ENCODE results near the gene CTU1.

The CTU1 gene

DNA sequence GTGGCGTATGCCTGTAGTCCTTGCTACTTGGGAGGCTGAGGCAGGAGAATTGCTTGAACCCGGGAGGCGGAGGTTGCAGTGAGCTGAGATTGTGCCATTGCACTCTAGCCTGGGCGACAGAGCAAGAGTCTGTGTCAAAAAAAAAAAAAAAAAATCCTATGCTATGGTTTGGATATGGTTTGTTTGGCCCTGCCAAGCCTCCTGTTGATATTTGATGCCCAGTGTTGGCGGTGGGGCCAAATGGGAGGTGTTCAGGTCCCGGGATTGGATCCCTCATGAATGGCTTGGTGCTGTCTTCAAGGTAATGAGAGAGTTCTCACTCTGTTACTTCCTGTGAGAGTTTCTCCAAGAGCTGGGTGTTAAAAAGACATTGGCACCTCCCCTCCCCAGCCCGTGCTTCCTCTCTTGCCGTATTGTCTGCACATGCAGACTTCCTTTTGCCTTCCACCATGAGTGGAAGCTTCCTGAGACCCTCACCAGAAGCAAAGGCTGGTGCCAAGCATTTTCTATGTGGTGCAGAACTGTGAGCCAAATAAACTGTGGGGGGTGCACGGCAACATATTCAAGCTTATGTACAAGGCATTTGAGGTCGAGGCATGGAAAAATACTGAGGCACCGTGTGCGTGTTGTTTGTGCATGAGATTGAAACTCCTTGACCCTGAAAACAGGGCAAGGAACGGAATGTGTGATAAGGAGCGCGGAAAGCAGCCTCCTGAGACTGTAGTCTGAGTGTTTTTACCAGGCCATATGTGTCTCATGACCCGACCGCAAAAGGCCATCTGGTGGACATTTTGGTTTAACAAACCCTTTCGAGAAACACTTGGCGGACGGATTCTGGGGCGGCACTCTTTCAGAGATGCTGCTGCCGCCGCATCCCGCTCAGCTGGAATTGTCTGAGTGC, 23.8 kb upstream of the CTU1 start:
- no peaks in the 10 kb centered on the region for H3K36me3 ChIP-seq (replicated peaks; ENCODE audit: low read depth, low read length)
- no peaks in the 10 kb centered on the region for H4K20me1 ChIP-seq (ENCODE audit: insufficient read depth, low read length)
- peaks cover 24% of the 10 kb centered on the region for H3K4me1 ChIP-seq (ENCODE audit: low read length)
- H3K9me3 ChIP-seq (ENCODE audit: insufficient read depth, low read length) = no peaks in the 10 kb centered on the region; the same call in 1 of the 2 replicates
- H3K9ac ChIP-seq (ENCODE audit: low read length) = no peak overlapping the region
- peak overlapping the region; percentile 50 for H3K4me3 ChIP-seq (ENCODE audit: low read length)
- TF ChIP-seq, protein P1, sequence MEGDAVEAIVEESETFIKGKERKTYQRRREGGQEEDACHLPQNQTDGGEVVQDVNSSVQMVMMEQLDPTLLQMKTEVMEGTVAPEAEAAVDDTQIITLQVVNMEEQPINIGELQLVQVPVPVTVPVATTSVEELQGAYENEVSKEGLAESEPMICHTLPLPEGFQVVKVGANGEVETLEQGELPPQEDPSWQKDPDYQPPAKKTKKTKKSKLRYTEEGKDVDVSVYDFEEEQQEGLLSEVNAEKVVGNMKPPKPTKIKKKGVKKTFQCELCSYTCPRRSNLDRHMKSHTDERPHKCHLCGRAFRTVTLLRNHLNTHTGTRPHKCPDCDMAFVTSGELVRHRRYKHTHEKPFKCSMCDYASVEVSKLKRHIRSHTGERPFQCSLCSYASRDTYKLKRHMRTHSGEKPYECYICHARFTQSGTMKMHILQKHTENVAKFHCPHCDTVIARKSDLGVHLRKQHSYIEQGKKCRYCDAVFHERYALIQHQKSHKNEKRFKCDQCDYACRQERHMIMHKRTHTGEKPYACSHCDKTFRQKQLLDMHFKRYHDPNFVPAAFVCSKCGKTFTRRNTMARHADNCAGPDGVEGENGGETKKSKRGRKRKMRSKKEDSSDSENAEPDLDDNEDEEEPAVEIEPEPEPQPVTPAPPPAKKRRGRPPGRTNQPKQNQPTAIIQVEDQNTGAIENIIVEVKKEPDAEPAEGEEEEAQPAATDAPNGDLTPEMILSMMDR (IDR thresholded peaks at IDR 0.05; ENCODE audit: low read depth, low read length) = peak; percentile 13; the same call in 1 of the 2 replicates
- TF ChIP-seq EZH2phosphoT487 (IDR thresholded peaks at IDR 0.05; ENCODE audit: low read depth) = no peak
- H3K27ac ChIP-seq (ENCODE audit: low read length) = no peak overlapping the region
- peak overlapping the region; percentile 51 for H3K4me2 ChIP-seq (ENCODE audit: low read length)
- H3K27me3 ChIP-seq (ENCODE audit: low read depth, low read length) = peaks cover 24% of the 10 kb centered on the region
- H3K79me2 ChIP-seq (ENCODE audit: low read length) = no peaks in the 10 kb centered on the region
- H2AFZ ChIP-seq (ENCODE audit: low read depth, low read length) = peak overlapping the region; percentile 61; the same call in 1 of the 2 replicates

DNA sequence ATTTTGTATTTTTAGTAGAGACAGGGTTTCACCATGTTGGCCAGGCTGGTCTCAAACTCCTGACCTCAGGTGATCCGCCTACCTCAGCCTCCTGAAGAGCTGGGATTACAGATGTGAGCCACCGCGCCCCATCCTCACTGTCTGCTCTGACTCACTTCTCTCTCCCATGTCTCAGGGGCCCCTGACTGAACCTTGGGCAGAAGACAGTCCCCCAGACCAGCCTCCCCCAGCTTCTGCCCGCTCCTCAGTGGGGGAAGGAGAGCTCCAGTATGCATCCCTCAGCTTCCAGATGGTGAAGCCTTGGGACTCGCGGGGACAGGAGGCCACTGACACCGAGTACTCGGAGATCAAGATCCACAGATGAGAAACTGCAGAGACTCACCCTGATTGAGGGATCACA, 21.5 kb upstream of the CTU1 start:
- no peak overlapping the region for H3K27ac ChIP-seq (ENCODE audit: low read length)
- H4K20me1 ChIP-seq (ENCODE audit: insufficient read depth, low read length) = no peaks in the 10 kb centered on the region
- H3K9ac ChIP-seq (ENCODE audit: low read length) = no peak overlapping the region
- no peak overlapping the region for H3K4me3 ChIP-seq (ENCODE audit: low read length)
- peaks cover 8% of the 10 kb centered on the region for H3K4me1 ChIP-seq (ENCODE audit: low read length)
- no peak overlapping the region for H2AFZ ChIP-seq (ENCODE audit: low read depth, low read length)
- H3K79me2 ChIP-seq (ENCODE audit: low read length) = no peaks in the 10 kb centered on the region
- no peaks in the 10 kb centered on the region for H3K9me3 ChIP-seq (ENCODE audit: insufficient read depth, low read length)
- H3K4me2 ChIP-seq (ENCODE audit: low read length) = no peak overlapping the region
- TF ChIP-seq, protein P1 (IDR thresholded peaks at IDR 0.05; ENCODE audit: low read depth, low read length) = no peak
- no peak for TF ChIP-seq EZH2phosphoT487 (IDR thresholded peaks at IDR 0.05; ENCODE audit: low read depth)
- no peaks in the 10 kb centered on the region for H3K36me3 ChIP-seq (replicated peaks; ENCODE audit: low read depth, low read length)
- H3K27me3 ChIP-seq (ENCODE audit: low read depth, low read length) = peaks cover 22% of the 10 kb centered on the region

DNA sequence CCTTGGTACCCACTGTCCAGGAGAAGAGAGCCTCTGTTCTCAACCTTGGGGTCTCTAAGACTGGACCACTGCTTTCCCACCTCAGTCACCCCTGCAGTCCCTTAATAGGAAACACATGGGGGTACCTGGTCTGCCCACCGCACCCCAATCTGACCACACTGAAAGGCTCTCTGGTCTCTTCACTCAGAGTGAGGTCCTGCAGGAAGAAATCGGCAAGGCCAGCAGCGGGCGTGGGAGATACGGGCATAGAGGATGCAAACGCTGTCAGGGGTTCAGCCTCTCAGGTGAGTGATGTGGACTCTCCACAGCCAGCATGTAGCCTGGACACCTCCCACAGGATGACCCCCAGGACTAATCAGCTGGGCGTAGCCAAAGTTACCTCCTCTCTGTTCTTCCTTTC, 20.0 kb upstream of the CTU1 start:
- no peak overlapping the region for H3K4me3 ChIP-seq (ENCODE audit: low read length)
- peaks cover 8% of the 10 kb centered on the region for H3K4me1 ChIP-seq (ENCODE audit: low read length)
- peaks cover 22% of the 10 kb centered on the region for H3K27me3 ChIP-seq (ENCODE audit: low read depth, low read length)
- no peak overlapping the region for H3K9ac ChIP-seq (ENCODE audit: low read length)
- H3K36me3 ChIP-seq (replicated peaks; ENCODE audit: low read depth, low read length) = no peaks in the 10 kb centered on the region
- no peak for TF ChIP-seq EZH2phosphoT487 (IDR thresholded peaks at IDR 0.05; ENCODE audit: low read depth)
- TF ChIP-seq, protein P1 (IDR thresholded peaks at IDR 0.05; ENCODE audit: low read depth, low read length) = no peak
- H4K20me1 ChIP-seq (ENCODE audit: insufficient read depth, low read length) = no peaks in the 10 kb centered on the region
- H3K9me3 ChIP-seq (ENCODE audit: insufficient read depth, low read length) = no peaks in the 10 kb centered on the region
- no peaks in the 10 kb centered on the region for H3K79me2 ChIP-seq (ENCODE audit: low read length)
- H3K27ac ChIP-seq (ENCODE audit: low read length) = no peak overlapping the region
- H2AFZ ChIP-seq (ENCODE audit: low read depth, low read length) = no peak overlapping the region
- no peak overlapping the region for H3K4me2 ChIP-seq (ENCODE audit: low read length)

DNA sequence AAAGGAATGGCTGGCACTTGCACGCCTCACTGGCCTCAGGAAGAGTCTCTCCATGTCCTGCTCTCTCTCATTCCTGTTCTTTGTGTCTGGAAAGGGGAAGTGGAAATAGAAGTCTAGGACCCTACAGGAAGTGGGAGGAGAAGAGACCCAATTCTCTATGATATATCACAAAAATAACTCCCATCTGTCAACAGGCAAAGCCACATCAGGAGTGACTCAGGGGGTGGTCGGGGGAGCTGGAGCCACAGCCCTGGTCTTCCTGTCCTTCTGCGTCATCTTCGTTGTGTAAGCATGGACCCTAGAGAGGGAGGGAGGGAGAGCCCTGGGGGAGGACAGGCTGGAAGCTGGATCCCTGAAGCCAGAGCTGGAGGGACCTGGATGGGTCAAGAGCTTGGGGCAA, 19.5 kb upstream of the CTU1 start:
- H3K4me1 ChIP-seq (ENCODE audit: low read length) = peaks cover 8% of the 10 kb centered on the region
- TF ChIP-seq EZH2phosphoT487 (IDR thresholded peaks at IDR 0.05; ENCODE audit: low read depth) = no peak
- TF ChIP-seq, protein P1 (IDR thresholded peaks at IDR 0.05; ENCODE audit: low read depth, low read length) = no peak
- no peaks in the 10 kb centered on the region for H3K9me3 ChIP-seq (ENCODE audit: insufficient read depth, low read length)
- H3K4me2 ChIP-seq (ENCODE audit: low read length) = no peak overlapping the region
- peaks cover 22% of the 10 kb centered on the region for H3K27me3 ChIP-seq (ENCODE audit: low read depth, low read length)
- H3K9ac ChIP-seq (ENCODE audit: low read length) = no peak overlapping the region
- H2AFZ ChIP-seq (ENCODE audit: low read depth, low read length) = no peak overlapping the region
- H3K36me3 ChIP-seq (replicated peaks; ENCODE audit: low read depth, low read length) = no peaks in the 10 kb centered on the region
- H3K4me3 ChIP-seq (ENCODE audit: low read length) = no peak overlapping the region
- no peak overlapping the region for H3K27ac ChIP-seq (ENCODE audit: low read length)
- no peaks in the 10 kb centered on the region for H4K20me1 ChIP-seq (ENCODE audit: insufficient read depth, low read length)
- H3K79me2 ChIP-seq (ENCODE audit: low read length) = no peaks in the 10 kb centered on the region

Data from OCI-LY3 (cell line).